Esophagus muscularis mucosa (tissue), 4 donors: ENCODE data around the gene IL2RA.

ENCODE experiments used
- CTCF ChIP-seq, 3 experiments: fragments of 200-600 bp in 2 of 3; fragments of 450-650 bp in 1 of 3; sonication (generic) in 2 of 3; IDR thresholded peaks; one replicate each; pipeline ENCODE4 v1.5.1; 2017 to 2019; ENCODE audit warnings: antibody characterized with exemption in 3 of 3, mild to moderate bottlenecking in 2 of 3, moderate library complexity in 1 of 3
- EP300 ChIP-seq: sonication (generic); formaldehyde crosslinking; IDR thresholded peaks from one replicate; pipeline ENCODE4 v1.6.1; 2017; ENCODE audit warnings: antibody characterized with exemption
- POLR2A ChIP-seq: fragments of 450-650 bp; IDR thresholded peaks from one replicate; pipeline ENCODE4 v1.6.1; 2017; ENCODE audit warnings: antibody characterized with exemption, moderate library complexity, mild to moderate bottlenecking, low read depth
- POLR2AphosphoS5 ChIP-seq, 2 donors: sonication (generic); formaldehyde crosslinking; IDR thresholded peaks; one replicate each; pipeline ENCODE4 v1.6.1; 2017; ENCODE audit warnings: antibody characterized with exemption in 2 of 2

- TF ChIP-seq CTCF (IDR thresholded peaks at IDR 0.05) (no peak), POLR2AphosphoS5 (IDR thresholded peaks at IDR 0.05) (no peak), POLR2A (no peak), EP300 (no peak)
Measured at GRCh38 chr10:6024334-6024682, 37.9 kb downstream of the IL2RA start.
